Trophoblast cell (in vitro differentiated cells and primary cell): ENCODE results near the gene ZHX3.

Source experiments
- DNase-seq, 2 donors: peaks; one replicate each; pipeline ENCODE4 v3.0.0-alpha.2; 2016
- H2AFZ ChIP-seq: 2 replicates; pipeline ENCODE4 v1.6.1; 2013; ENCODE audit warnings: low read length, moderate library complexity, mild to moderate bottlenecking; ENCODE audit not compliant: insufficient read depth, poor library complexity
- H2AK5ac ChIP-seq: 2 replicates; pipeline ENCODE4 v1.6.1; 2013; ENCODE audit warnings: mild to moderate bottlenecking, low read length
- H2BK120ac ChIP-seq: 2 replicates; pipeline ENCODE4 v1.6.1; 2013; ENCODE audit warnings: low read length, mild to moderate bottlenecking, moderate library complexity; ENCODE audit not compliant: insufficient read depth, poor library complexity
- H2BK12ac ChIP-seq: 2 replicates; pipeline ENCODE4 v1.6.1; 2013; ENCODE audit warnings: mild to moderate bottlenecking, low read length, moderate library complexity
- H2BK5ac ChIP-seq: 2 replicates; pipeline ENCODE4 v1.6.1; 2013; ENCODE audit warnings: low read length, low read depth, moderate library complexity, mild to moderate bottlenecking; ENCODE audit not compliant: poor library complexity
- H3K14ac ChIP-seq: 2 replicates; pipeline ENCODE4 v1.6.1; 2013; ENCODE audit warnings: mild to moderate bottlenecking, low read length
- H3K18ac ChIP-seq: 2 replicates; pipeline ENCODE4 v1.6.1; 2013; ENCODE audit warnings: mild to moderate bottlenecking, low read length
- H3K23ac ChIP-seq: 2 replicates; pipeline ENCODE4 v1.6.1; 2013; ENCODE audit warnings: low read length
- H3K27ac ChIP-seq: 2 replicates; pipeline ENCODE4 v1.5.1; 2013; ENCODE audit warnings: low read depth, mild to moderate bottlenecking, inconsistent platforms, low read length, moderate library complexity
- H3K27me3 ChIP-seq: 2 replicates; pipeline ENCODE4 v1.6.1; 2013; ENCODE audit warnings: inconsistent platforms, mild to moderate bottlenecking, low read length, moderate library complexity; ENCODE audit not compliant: insufficient read depth
- H3K36me3 ChIP-seq, 2 experiments: 1 replicate in 1 of 2; 2 replicates in 1 of 2; pipeline ENCODE4 v1.6.1; 2013; ENCODE audit warnings: low read length in 2 of 2, mild to moderate bottlenecking in 2 of 2, moderate library complexity in 1 of 2; ENCODE audit not compliant: insufficient read depth in 2 of 2, control insufficient read depth in 1 of 2
- H3K4ac ChIP-seq: 2 replicates; pipeline ENCODE4 v1.6.1; 2013; ENCODE audit warnings: low read depth, mild to moderate bottlenecking, low read length, moderate library complexity
- H3K4me1 ChIP-seq, 2 experiments: 1 replicate in 1 of 2; 2 replicates in 1 of 2; pipeline ENCODE4 v1.6.1; 2013; ENCODE audit warnings: low read length in 2 of 2, mild to moderate bottlenecking in 2 of 2, moderate library complexity in 1 of 2; ENCODE audit not compliant: insufficient read depth in 2 of 2, control insufficient read depth in 1 of 2
- H3K4me2 ChIP-seq: 2 replicates; pipeline ENCODE4 v1.6.1; 2013; ENCODE audit warnings: inconsistent platforms, mild to moderate bottlenecking, low read length, moderate library complexity
- H3K4me3 ChIP-seq: 2 replicates; pipeline ENCODE4 v1.5.1; 2013; ENCODE audit warnings: mild to moderate bottlenecking, low read depth, low read length, inconsistent platforms
- H3K79me1 ChIP-seq: one replicate; pipeline ENCODE4 v1.6.1; 2013; ENCODE audit warnings: low read length
- H3K79me2 ChIP-seq: 2 replicates; pipeline ENCODE4 v1.6.1; 2013; ENCODE audit warnings: low read length, mild to moderate bottlenecking; ENCODE audit not compliant: control insufficient read depth, insufficient read depth, poor library complexity
- H3K9ac ChIP-seq: 2 replicates; pipeline ENCODE4 v1.6.1; 2013; ENCODE audit warnings: mild to moderate bottlenecking, low read length
- H3K9me3 ChIP-seq: 2 replicates; pipeline ENCODE4 v1.6.1; 2013; ENCODE audit warnings: low read depth, mild to moderate bottlenecking, control low read depth, inconsistent platforms, low read length; ENCODE audit not compliant: insufficient read depth
- H4K12ac ChIP-seq: 2 replicates; pipeline ENCODE4 v1.6.1; 2013; ENCODE audit warnings: low read depth, mild to moderate bottlenecking, low read length, moderate library complexity
- H4K8ac ChIP-seq: 2 replicates; pipeline ENCODE4 v1.6.1; 2013; ENCODE audit warnings: low read depth, mild to moderate bottlenecking, low read length, moderate library complexity
- H4K91ac ChIP-seq: one replicate; pipeline ENCODE4 v1.6.1; 2013; ENCODE audit warnings: low read depth, mild to moderate bottlenecking, low read length, moderate library complexity
- WGBS: extraction: QIAGEN DNeasy Blood & Tissue Kit; methylation state at CpG from one replicate; pipeline ENCODE4 v1.1.7; 2013; ENCODE audit warnings: missing lambda C conversion rate; ENCODE audit not compliant: insufficient read length, insufficient coverage; ENCODE audit errors: extremely low coverage; 5-methylcytosine and 5-hydroxymethylcytosine counted together

Gene ZHX3

DNA sequence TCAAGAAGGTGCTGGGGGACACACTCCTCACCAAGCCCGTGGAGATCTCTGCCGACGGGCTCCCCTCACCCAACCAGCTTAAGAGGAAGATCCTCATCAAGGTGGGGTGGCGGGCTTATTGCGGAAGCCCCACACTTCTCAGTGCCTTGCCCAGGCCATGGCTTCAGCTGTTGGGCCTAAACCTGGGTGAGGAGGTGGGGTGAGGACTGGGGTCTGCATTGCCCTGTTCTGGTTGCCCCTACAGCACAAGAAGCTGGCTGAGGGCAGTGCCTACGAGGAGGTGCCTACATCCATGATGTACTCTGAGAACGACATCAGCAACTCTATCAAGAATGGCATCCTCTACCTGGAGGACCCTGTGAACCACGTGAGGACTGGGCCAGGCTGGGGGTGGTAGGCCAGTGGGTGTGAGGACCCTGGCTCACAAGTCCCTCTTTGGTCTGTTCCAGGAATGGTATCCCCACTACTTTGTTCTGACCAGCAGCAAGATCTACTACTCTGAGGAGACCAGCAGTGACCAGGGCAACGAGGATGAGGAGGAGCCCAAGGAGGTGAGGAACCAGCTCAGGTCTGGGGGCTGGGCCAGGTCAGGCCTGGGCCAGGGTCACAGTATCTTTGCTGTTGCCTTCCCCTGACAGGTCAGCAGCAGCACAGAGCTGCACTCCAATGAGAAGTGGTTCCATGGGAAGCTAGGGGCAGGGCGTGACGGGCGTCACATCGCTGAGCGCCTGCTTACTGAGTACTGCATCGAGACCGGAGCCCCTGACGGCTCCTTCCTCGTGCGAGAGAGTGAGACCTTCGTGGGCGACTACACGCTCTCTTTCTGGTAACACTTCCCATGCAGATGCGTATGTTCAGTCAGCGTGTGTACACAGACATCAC is 152.3 kb downstream of the ZHX3 start:
- no CpG with 5 or more reads among the region's 24 CpGs for WGBS
- Histone ChIP-seq H3K4me1 (peaks cover under 1% of the 10 kb centered on the region in 2 experiments), H3K27me3 (no peaks in the 10 kb centered on the region)

GRCh38 chr20:41163821-41164220 is 153.7 kb downstream of the ZHX3 start:
- Histone ChIP-seq H4K12ac (no peak overlapping the region), H3K9me3 (no peaks in the 10 kb centered on the region), H3K9ac (no peak overlapping the region), H4K91ac (no peak overlapping the region), H3K79me1 (no peaks in the 10 kb centered on the region), H3K36me3 (peaks cover 84 to 88% of the 10 kb centered on the region in 2 experiments), H3K4me1 (peaks cover 15% of the 10 kb centered on the region in 2 experiments), H3K79me2 (no peaks in the 10 kb centered on the region), H3K14ac (no peak overlapping the region), H3K27me3 (no peaks in the 10 kb centered on the region), H2AK5ac (no peak overlapping the region), H2BK120ac (no peak overlapping the region), H2BK5ac (no peak overlapping the region), H3K18ac (no peak overlapping the region), H4K8ac (no peak overlapping the region), H2AFZ (no peak overlapping the region), H3K4me3 (no peak overlapping the region), H3K27ac (no peak overlapping the region), H3K4me2 (no peak overlapping the region), H2BK12ac (no peak overlapping the region), H3K23ac (no peak overlapping the region), H3K4ac (no peak overlapping the region)
- WGBS, result no CpG with 5 or more reads among the region's 11 CpGs
- no peak for DNase-seq

More for the DNA sequence above, 152.3 kb downstream of the ZHX3 start:
- Histone ChIP-seq H2AK5ac (no peak overlapping the region), H2BK12ac (no peak overlapping the region), H3K27ac (no peak overlapping the region), H4K8ac (no peak overlapping the region), H2BK120ac (no peak overlapping the region), H3K79me2 (no peaks in the 10 kb centered on the region), H4K91ac (no peak overlapping the region), H3K36me3 (peaks cover 93% of the 10 kb centered on the region in 2 experiments), H3K9me3 (no peaks in the 10 kb centered on the region), H3K4me3 (no peak overlapping the region), H3K4ac (no peak overlapping the region), H2AFZ (no peak overlapping the region), H2BK5ac (no peak overlapping the region), H3K23ac (no peak overlapping the region), H3K79me1 (no peaks in the 10 kb centered on the region), H3K18ac (no peak overlapping the region), H4K12ac (no peak overlapping the region), H3K9ac (no peak overlapping the region), H3K14ac (no peak overlapping the region), H3K4me2 (no peak overlapping the region)
- DNase-seq, result no peak

DNA sequence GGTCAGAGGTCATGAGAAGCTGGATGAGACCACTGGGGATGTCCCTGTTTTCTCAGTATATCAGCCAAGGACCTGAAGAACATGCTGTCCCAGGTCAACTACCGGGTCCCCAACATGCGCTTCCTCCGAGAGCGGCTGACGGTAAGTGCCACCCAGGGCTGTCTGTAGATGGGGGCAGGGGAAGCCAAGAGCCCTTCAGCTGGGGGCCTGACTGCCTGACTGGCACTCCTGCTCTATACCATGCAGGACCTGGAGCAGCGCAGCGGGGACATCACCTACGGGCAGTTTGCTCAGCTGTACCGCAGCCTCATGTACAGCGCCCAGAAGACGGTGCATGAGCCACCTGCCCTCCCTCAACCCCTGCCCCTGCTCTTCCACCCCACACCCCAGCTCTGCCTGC is 155.1 kb downstream of the ZHX3 start:
- Histone ChIP-seq H3K4ac (no peak overlapping the region), H3K9me3 (no peaks in the 10 kb centered on the region), H3K36me3 (peaks cover 70 to 75% of the 10 kb centered on the region in 2 experiments), H3K4me1 (peaks cover 29% of the 10 kb centered on the region in 2 experiments), H4K91ac (no peak overlapping the region), H2BK12ac (no peak overlapping the region), H3K4me3 (no peak overlapping the region), H3K4me2 (no peak overlapping the region), H3K9ac (no peak overlapping the region), H3K23ac (no peak overlapping the region), H2BK5ac (no peak overlapping the region), H4K12ac (no peak overlapping the region), H3K14ac (no peak overlapping the region), H2AFZ (no peak overlapping the region), H3K27me3 (no peaks in the 10 kb centered on the region), H3K79me1 (no peaks in the 10 kb centered on the region), H2BK120ac (no peak overlapping the region), H4K8ac (no peak overlapping the region), H3K79me2 (peaks cover 4% of the 10 kb centered on the region), H3K27ac (no peak overlapping the region), H2AK5ac (no peak overlapping the region), H3K18ac (no peak overlapping the region)
- DNase-seq, result no peak
- WGBS, result no CpG with 5 or more reads among the region's 11 CpGs

DNA sequence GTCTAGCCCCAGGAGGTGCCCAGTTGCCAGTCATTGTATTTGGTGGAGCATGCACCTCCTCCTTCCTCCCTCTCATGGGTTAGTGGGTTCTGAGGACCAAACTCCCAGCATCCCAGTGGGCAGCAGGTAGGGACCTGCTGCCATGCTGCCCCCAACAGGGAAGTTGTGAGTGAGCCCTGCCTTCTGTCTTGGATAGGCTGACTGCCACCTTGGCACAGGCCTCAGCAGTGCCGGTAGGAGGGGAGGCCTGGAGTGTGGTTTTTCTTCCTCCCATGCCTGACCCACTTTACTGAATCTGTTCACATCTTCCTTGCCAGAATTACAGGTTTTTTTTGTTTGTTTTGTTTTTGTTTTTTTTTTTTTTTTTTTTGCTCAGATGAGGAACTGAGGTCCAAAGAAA is 155.6 kb downstream of the ZHX3 start:
- Histone ChIP-seq H2AFZ (no peak overlapping the region), H3K4me2 (no peak overlapping the region), H3K4ac (no peak overlapping the region), H2AK5ac (no peak overlapping the region), H4K91ac (no peak overlapping the region), H3K9me3 (no peaks in the 10 kb centered on the region), H3K4me1 (peaks cover 34% of the 10 kb centered on the region in 2 experiments), H3K4me3 (no peak overlapping the region), H3K79me1 (no peaks in the 10 kb centered on the region), H3K18ac (no peak overlapping the region), H3K27me3 (no peaks in the 10 kb centered on the region), H3K9ac (no peak overlapping the region), H3K23ac (no peak overlapping the region), H3K36me3 (peaks cover 65 to 70% of the 10 kb centered on the region in 2 experiments), H2BK12ac (no peak overlapping the region), H2BK5ac (no peak overlapping the region), H3K27ac (no peak overlapping the region), H2BK120ac (no peak overlapping the region), H4K12ac (no peak overlapping the region), H4K8ac (no peak overlapping the region), H3K14ac (no peak overlapping the region), H3K79me2 (peaks cover 4% of the 10 kb centered on the region)
- WGBS, result no CpG with 5 or more reads among the region's 1 CpG
- DNase-seq, result no peak
